Measurements from ENCODE around the gene WNT7B.

The WNT7B gene

GRCh38 chr22:45884201-45885062, 92.5 kb downstream of the WNT7B start:
- DNase-seq: no peak

- DNase-seq: no peak
Observed at GRCh38 chr22:45883811-45884170, 93.2 kb downstream of the WNT7B start.

- DNase-seq: no peak
Observed at GRCh38 chr22:45882881-45883810, 93.8 kb downstream of the WNT7B start.

- no peak for DNase-seq
Observed at GRCh38 chr22:45881524-45881875, 95.5 kb downstream of the WNT7B start.

- no peak for DNase-seq
Observed at GRCh38 chr22:45880716-45881523, 96.0 kb downstream of the WNT7B start.

- no peak for DNase-seq
Observed at GRCh38 chr22:45880091-45880715, 96.8 kb downstream of the WNT7B start.

GRCh38 chr22:45879552-45879949, 97.4 kb downstream of the WNT7B start:
- DNase-seq: no peak

GRCh38 chr22:45878901-45879551, 97.9 kb downstream of the WNT7B start:
- DNase-seq: no peak

- no peak for DNase-seq
Observed at GRCh38 chr22:45878051-45878781, 98.7 kb downstream of the WNT7B start.

GRCh38 chr22:45877651-45878050, 99.3 kb downstream of the WNT7B start:
- DNase-seq: no peak

- DNase-seq: no peak
Observed at GRCh38 chr22:45877036-45877380, 100.0 kb downstream of the WNT7B start.

- no peak for DNase-seq
Observed at GRCh38 chr22:45876136-45877035, 100.6 kb downstream of the WNT7B start.

GRCh38 chr22:45872659-45873263, 104.2 kb downstream of the WNT7B start:
- DNase-seq: no peak

- DNase-seq: no peak
Observed at GRCh38 chr22:45871721-45872120, 105.2 kb downstream of the WNT7B start.

All from bone marrow (tissue), 2 donors.